WTC11 (cell line): ENCODE data around the gene IDH3B. TPM values are rescaled to one million over a fixed set of nuclear protein-coding genes. Genes with fewer than 3 reads are reported as not detected.
A peak's percentile ranks its signal among the peaks of the same experiment; 100 is the strongest.

Experiments
- ATAC-seq: fragments of 200-7000 bp; cut with Tn5 transposase; 2 replicates; pipeline ENCODE4 v1.10.0; 2021; ENCODE audit warnings: mild to moderate bottlenecking, moderate library complexity
- CTCF ChIA-PET: fragments of 300-600 bp; sonication (Branson Sonifier 250); formaldehyde crosslinking; loops from one replicate; lab custom pipeline; 2021; ENCODE audit warnings: antibody characterized with exemption; lab: Charles Lee
- POLR2A ChIA-PET: fragments of 350-600 bp; sonication (Branson Sonifier 250); formaldehyde crosslinking; loops from one replicate; lab custom pipeline; 2021; ENCODE audit warnings: antibody characterized with exemption; lab: Charles Lee
- DNase-seq: peaks from one replicate; pipeline ENCODE4 v3.0.0; 2021; ENCODE audit warnings: low spot score
- H3K27ac Mint-ChIP-seq: 2 replicates; pipeline ENCODE4 v1.8.0; 2021; ENCODE audit warnings: mixed read lengths
- H3K27me3 Mint-ChIP-seq: 2 replicates; pipeline ENCODE4 v1.8.0; 2021; ENCODE audit warnings: low read depth, mild to moderate bottlenecking, moderate library complexity, mixed read lengths
- H3K36me3 Mint-ChIP-seq: 2 replicates; pipeline ENCODE4 v1.8.0; 2021; ENCODE audit warnings: mixed read lengths
- H3K4me1 Mint-ChIP-seq: 2 replicates; pipeline ENCODE4 v1.8.0; 2022; ENCODE audit warnings: mixed read lengths
- H3K4me3 Mint-ChIP-seq: 2 replicates; pipeline ENCODE4 v1.8.0; 2021; ENCODE audit warnings: mild to moderate bottlenecking, moderate library complexity, mixed read lengths
- H3K9me3 Mint-ChIP-seq: 2 replicates; pipeline ENCODE4 v1.8.0; 2021; ENCODE audit warnings: mixed read lengths
- CREM ChIP-seq: sonication (generic); formaldehyde crosslinking; IDR thresholded peaks from 2 replicates; pipeline ENCODE4 v1.8.1; 2022; ENCODE audit warnings: mild to moderate bottlenecking, missing genetic modification reagents, moderate library complexity
- EMX1 ChIP-seq: fragments of 250-450 bp; sonication (Bioruptor Pico); IDR thresholded peaks from 2 replicates; pipeline ENCODE4 v1.8.0; 2021; ENCODE audit warnings: mild to moderate bottlenecking
- FOXP1 ChIP-seq: sonication (generic); formaldehyde crosslinking; IDR thresholded peaks from 2 replicates; pipeline ENCODE4 v1.8.0; 2022; ENCODE audit warnings: missing genetic modification reagents, mild to moderate bottlenecking, moderate library complexity, borderline replicate concordance
- NFATC4 ChIP-seq: fragments of 250-450 bp; sonication (Bioruptor Pico); IDR thresholded peaks from 2 replicates; pipeline ENCODE4 v1.9.0; 2021; ENCODE audit warnings: mild to moderate bottlenecking
- OVOL2 ChIP-seq: fragments of 250-450 bp; sonication (Bioruptor Pico); IDR thresholded peaks from 2 replicates; pipeline ENCODE4 v1.9.0; 2021; ENCODE audit warnings: mild to moderate bottlenecking, borderline replicate concordance
- PRRX2 ChIP-seq: fragments of 250-450 bp; sonication (Bioruptor Pico); IDR thresholded peaks from 2 replicates; pipeline ENCODE4 v1.8.0; 2021; ENCODE audit warnings: mild to moderate bottlenecking
- SMAD4 ChIP-seq: sonication (generic); formaldehyde crosslinking; IDR thresholded peaks from 2 replicates; pipeline ENCODE4 v1.8.0; 2022; ENCODE audit warnings: mild to moderate bottlenecking, missing genetic modification reagents
- SP1 ChIP-seq: sonication (generic); formaldehyde crosslinking; conservative IDR thresholded peaks from 2 replicates; pipeline ENCODE4 v1.8.1; 2022; ENCODE audit warnings: missing genetic modification reagents
- TCF7 ChIP-seq: sonication (generic); formaldehyde crosslinking; IDR thresholded peaks from 2 replicates; pipeline ENCODE4 v1.8.0; 2022; ENCODE audit warnings: mild to moderate bottlenecking, low read depth, missing genetic modification reagents, moderate library complexity
- ZNF121 ChIP-seq: sonication (generic); formaldehyde crosslinking; IDR thresholded peaks from 2 replicates; pipeline ENCODE4 v1.8.0; 2023; ENCODE audit warnings: missing genetic modification reagents
- ZNF416 ChIP-seq: fragments of 250-450 bp; sonication (Bioruptor Pico); IDR thresholded peaks from 2 replicates; pipeline ENCODE4 v1.9.0; 2021; ENCODE audit warnings: mild to moderate bottlenecking, inconsistent platforms
- total RNA-seq: library from RNA; stranded (reverse); gene quantifications from 3 replicates; pipeline ENCODE4 v1.2.3, GENCODE V29; 2021
- TF ChIP-seq, protein P1 (sequence below): sonication (generic); formaldehyde crosslinking; IDR thresholded peaks from 2 replicates; pipeline ENCODE4 v1.8.1; 2023; ENCODE audit warnings: mild to moderate bottlenecking, missing genetic modification reagents
- TF ChIP-seq, protein P2 (sequence below): fragments of 250-450 bp; sonication (Bioruptor Pico); IDR thresholded peaks from 2 replicates; pipeline ENCODE4 v1.9.0; 2021; ENCODE audit warnings: mild to moderate bottlenecking, borderline replicate concordance
- TF ChIP-seq, protein P3 (sequence below): fragments of 250-450 bp; sonication (Bioruptor Pico); conservative IDR thresholded peaks from 2 replicates; pipeline ENCODE4 v1.9.0; 2021; ENCODE audit warnings: mild to moderate bottlenecking
- TF ChIP-seq, protein P4 (sequence below): sonication (generic); formaldehyde crosslinking; conservative IDR thresholded peaks from 2 replicates; pipeline ENCODE4 v1.8.1; 2022; ENCODE audit warnings: mild to moderate bottlenecking, missing genetic modification reagents
- TF ChIP-seq, protein P5 (sequence below): fragments of 250-450 bp; sonication (Bioruptor Pico); IDR thresholded peaks from 2 replicates; pipeline ENCODE4 v1.9.0; 2021; ENCODE audit warnings: moderate library complexity, mild to moderate bottlenecking, inconsistent platforms, borderline replicate concordance
- TF ChIP-seq, protein P6 (sequence below): fragments of 250-450 bp; sonication (Bioruptor Pico); IDR thresholded peaks from 2 replicates; pipeline ENCODE4 v1.9.0; 2021; ENCODE audit warnings: mild to moderate bottlenecking
- TF ChIP-seq, protein P7 (sequence below): sonication (generic); formaldehyde crosslinking; IDR thresholded peaks from 2 replicates; pipeline ENCODE4 v1.8.0; 2023; ENCODE audit warnings: mild to moderate bottlenecking, missing genetic modification reagents

IDH3B gene
- total RNA-seq, 1 experiment from 2014 or later, result 136 TPM

DNA sequence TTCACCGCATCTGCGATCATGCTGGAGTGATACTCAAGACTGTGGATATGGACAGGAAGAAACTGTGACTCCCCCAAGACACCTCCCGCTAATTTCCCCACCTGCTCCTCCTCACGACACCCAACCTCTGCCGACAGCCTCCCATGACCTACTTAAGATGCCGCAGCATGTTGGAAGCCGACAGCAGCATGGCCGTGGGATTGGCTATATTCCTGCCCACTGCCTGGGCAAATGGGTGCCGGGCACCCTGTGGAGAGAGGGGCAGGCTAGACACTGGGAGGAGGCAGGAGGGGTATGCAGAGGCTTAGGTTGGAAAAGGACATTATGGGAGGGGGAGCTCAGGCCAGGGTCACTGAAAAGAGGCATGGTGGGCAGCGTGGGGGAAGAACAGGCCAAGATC lies 4.5 kb downstream of the IDH3B start (continued):
- no peak for TF ChIP-seq OVOL2 (CRISPR knock-in tag)

DNA sequence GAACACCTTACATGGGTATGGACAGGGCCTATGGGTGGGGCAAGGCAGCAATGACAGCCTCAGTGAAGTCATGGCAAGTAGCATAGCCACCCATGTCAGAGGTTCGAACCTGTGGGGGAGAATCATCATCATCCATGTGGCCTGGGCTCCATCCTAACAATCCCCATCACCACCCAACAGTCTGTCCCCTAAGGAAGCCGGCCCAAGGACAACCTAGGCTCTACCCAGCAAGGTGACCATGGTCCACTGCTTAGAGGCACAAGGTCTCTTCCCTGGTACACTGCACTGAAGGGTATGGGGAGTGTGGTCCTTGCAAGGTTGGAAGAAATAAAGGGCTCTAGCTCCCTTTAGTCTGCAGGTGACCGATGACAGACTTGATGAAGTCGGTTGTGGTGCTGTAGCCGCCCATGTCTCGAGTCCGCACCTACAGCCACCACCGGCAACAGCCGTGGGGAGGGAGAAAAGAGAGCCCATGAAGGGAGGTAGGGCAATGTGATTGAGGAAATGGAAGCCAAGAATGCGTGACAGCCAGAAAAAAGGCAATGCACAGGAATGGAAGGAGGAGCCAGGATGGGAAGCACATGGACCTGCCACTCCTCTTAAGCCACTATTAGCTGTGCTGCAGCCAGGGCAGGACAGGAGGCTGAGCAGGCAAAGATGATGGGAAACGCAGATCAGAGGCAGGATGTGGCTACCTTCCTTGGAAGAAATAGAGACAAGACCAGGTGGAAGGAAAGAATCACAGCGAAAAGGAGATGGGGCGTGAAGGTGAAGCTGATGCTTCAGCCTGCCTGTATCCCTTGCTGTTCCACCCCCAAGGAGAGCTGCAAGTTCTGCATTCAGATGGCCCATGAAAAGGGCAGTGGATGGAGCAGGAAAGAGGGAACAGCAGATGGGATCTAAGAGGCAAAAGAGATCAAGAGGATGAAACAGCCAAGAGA lies 5.3 kb downstream of the IDH3B start:
- ChIA-PET POLR2A (no interaction called here), CTCF (interaction anchor here (1.0 kb wide), 1 partner anchor 12 kb away, joined by 4 read pairs; no protein-coding TSS in a partner anchor)
- Mint-ChIP-seq H3K4me1 (peaks cover 18% of the 10 kb centered on the region), H3K36me3 (peaks cover 93% of the 10 kb centered on the region), H3K27me3 (no peaks in the 10 kb centered on the region), H3K4me3 (no peak overlapping the region), H3K9me3 (no peaks in the 10 kb centered on the region), H3K27ac (peak overlapping the region; percentile 48; the same call in 1 of the 2 replicates)
- ATAC-seq (peak; percentile 57), DNase-seq (no peak)
- TF ChIP-seq, protein P1, sequence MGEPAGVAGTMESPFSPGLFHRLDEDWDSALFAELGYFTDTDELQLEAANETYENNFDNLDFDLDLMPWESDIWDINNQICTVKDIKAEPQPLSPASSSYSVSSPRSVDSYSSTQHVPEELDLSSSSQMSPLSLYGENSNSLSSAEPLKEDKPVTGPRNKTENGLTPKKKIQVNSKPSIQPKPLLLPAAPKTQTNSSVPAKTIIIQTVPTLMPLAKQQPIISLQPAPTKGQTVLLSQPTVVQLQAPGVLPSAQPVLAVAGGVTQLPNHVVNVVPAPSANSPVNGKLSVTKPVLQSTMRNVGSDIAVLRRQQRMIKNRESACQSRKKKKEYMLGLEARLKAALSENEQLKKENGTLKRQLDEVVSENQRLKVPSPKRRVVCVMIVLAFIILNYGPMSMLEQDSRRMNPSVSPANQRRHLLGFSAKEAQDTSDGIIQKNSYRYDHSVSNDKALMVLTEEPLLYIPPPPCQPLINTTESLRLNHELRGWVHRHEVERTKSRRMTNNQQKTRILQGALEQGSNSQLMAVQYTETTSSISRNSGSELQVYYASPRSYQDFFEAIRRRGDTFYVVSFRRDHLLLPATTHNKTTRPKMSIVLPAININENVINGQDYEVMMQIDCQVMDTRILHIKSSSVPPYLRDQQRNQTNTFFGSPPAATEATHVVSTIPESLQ (CRISPR knock-in tag), result no peak
- 0 out of 2 replicates have a peak, but pooled peaks have one; percentile 26 for TF ChIP-seq SMAD4
- TF ChIP-seq, protein P2, sequence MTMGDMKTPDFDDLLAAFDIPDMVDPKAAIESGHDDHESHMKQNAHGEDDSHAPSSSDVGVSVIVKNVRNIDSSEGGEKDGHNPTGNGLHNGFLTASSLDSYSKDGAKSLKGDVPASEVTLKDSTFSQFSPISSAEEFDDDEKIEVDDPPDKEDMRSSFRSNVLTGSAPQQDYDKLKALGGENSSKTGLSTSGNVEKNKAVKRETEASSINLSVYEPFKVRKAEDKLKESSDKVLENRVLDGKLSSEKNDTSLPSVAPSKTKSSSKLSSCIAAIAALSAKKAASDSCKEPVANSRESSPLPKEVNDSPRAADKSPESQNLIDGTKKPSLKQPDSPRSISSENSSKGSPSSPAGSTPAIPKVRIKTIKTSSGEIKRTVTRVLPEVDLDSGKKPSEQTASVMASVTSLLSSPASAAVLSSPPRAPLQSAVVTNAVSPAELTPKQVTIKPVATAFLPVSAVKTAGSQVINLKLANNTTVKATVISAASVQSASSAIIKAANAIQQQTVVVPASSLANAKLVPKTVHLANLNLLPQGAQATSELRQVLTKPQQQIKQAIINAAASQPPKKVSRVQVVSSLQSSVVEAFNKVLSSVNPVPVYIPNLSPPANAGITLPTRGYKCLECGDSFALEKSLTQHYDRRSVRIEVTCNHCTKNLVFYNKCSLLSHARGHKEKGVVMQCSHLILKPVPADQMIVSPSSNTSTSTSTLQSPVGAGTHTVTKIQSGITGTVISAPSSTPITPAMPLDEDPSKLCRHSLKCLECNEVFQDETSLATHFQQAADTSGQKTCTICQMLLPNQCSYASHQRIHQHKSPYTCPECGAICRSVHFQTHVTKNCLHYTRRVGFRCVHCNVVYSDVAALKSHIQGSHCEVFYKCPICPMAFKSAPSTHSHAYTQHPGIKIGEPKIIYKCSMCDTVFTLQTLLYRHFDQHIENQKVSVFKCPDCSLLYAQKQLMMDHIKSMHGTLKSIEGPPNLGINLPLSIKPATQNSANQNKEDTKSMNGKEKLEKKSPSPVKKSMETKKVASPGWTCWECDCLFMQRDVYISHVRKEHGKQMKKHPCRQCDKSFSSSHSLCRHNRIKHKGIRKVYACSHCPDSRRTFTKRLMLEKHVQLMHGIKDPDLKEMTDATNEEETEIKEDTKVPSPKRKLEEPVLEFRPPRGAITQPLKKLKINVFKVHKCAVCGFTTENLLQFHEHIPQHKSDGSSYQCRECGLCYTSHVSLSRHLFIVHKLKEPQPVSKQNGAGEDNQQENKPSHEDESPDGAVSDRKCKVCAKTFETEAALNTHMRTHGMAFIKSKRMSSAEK (CRISPR knock-in tag), result peak; percentile 91
- TF ChIP-seq, protein P3, sequence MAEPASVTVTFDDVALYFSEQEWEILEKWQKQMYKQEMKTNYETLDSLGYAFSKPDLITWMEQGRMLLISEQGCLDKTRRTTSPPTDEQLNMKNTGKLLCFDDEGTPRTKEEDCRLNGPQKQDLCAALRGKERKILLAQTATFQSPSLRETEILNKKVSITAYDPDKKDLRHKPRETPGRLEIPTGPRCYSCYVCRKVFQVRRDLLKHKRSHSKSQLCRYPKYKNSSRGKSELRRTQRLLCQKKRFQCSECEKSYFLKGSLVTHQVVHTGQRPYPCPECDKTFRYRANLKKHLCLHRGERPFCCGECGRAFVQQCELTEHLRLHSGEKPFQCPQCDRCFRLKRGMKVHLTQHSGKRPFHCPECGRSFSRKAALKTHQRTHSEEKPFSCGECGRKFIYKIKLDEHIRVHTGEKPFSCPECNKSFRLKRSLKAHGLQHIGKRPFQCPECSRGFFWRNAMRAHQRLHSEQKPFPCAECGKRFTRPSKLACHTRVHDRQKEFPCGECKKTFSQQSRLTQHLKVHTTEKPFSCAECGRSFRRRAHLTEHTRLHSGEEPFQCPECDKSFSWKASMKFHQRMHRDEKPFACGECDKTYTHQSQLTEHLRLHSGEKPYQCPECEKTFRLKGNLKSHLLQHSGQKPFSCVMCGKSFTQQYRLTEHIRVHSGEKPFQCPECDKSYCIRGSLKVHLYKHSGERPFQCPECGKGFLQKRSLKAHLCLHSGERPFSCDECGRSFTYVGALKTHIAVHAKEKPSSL, result peak; percentile 84; the same call in 1 of the 2 replicates
- TF ChIP-seq NFATC4, result peak; percentile 90
- TF ChIP-seq EMX1 (CRISPR knock-in tag), result peak; percentile 97; the same call in 1 of the 2 replicates
- TF ChIP-seq FOXP1 (CRISPR knock-in tag), result peak; percentile 60; the same call in 1 of the 2 replicates
- peak; percentile 64 for TF ChIP-seq ZNF416 (CRISPR knock-in tag)
- TF ChIP-seq, protein P4, sequence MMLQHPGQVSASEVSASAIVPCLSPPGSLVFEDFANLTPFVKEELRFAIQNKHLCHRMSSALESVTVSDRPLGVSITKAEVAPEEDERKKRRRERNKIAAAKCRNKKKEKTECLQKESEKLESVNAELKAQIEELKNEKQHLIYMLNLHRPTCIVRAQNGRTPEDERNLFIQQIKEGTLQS (CRISPR knock-in tag), result 0 out of 2 replicates have a peak, but pooled peaks have one; percentile 55
- TF ChIP-seq ZNF121 (CRISPR knock-in tag), result no peak
- peak; percentile 37; the same call in 1 of the 2 replicates for TF ChIP-seq SP1
- TF ChIP-seq, protein P5, sequence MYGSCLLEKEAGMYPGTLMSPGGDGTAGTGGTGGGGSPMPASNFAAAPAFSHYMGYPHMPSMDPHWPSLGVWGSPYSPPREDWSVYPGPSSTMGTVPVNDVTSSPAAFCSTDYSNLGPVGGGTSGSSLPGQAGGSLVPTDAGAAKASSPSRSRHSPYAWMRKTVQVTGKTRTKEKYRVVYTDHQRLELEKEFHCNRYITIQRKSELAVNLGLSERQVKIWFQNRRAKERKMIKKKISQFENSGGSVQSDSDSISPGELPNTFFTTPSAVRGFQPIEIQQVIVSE, result no peak
- no peak for TF ChIP-seq CREM
- TF ChIP-seq, protein P6, sequence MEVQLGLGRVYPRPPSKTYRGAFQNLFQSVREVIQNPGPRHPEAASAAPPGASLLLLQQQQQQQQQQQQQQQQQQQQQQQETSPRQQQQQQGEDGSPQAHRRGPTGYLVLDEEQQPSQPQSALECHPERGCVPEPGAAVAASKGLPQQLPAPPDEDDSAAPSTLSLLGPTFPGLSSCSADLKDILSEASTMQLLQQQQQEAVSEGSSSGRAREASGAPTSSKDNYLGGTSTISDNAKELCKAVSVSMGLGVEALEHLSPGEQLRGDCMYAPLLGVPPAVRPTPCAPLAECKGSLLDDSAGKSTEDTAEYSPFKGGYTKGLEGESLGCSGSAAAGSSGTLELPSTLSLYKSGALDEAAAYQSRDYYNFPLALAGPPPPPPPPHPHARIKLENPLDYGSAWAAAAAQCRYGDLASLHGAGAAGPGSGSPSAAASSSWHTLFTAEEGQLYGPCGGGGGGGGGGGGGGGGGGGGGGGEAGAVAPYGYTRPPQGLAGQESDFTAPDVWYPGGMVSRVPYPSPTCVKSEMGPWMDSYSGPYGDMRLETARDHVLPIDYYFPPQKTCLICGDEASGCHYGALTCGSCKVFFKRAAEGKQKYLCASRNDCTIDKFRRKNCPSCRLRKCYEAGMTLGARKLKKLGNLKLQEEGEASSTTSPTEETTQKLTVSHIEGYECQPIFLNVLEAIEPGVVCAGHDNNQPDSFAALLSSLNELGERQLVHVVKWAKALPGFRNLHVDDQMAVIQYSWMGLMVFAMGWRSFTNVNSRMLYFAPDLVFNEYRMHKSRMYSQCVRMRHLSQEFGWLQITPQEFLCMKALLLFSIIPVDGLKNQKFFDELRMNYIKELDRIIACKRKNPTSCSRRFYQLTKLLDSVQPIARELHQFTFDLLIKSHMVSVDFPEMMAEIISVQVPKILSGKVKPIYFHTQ (CRISPR knock-in tag), result peak; percentile 95
- TF ChIP-seq PRRX2 (CRISPR knock-in tag), result peak; percentile 87
- no peak for TF ChIP-seq TCF7 (CRISPR knock-in tag)
- TF ChIP-seq, protein P7, sequence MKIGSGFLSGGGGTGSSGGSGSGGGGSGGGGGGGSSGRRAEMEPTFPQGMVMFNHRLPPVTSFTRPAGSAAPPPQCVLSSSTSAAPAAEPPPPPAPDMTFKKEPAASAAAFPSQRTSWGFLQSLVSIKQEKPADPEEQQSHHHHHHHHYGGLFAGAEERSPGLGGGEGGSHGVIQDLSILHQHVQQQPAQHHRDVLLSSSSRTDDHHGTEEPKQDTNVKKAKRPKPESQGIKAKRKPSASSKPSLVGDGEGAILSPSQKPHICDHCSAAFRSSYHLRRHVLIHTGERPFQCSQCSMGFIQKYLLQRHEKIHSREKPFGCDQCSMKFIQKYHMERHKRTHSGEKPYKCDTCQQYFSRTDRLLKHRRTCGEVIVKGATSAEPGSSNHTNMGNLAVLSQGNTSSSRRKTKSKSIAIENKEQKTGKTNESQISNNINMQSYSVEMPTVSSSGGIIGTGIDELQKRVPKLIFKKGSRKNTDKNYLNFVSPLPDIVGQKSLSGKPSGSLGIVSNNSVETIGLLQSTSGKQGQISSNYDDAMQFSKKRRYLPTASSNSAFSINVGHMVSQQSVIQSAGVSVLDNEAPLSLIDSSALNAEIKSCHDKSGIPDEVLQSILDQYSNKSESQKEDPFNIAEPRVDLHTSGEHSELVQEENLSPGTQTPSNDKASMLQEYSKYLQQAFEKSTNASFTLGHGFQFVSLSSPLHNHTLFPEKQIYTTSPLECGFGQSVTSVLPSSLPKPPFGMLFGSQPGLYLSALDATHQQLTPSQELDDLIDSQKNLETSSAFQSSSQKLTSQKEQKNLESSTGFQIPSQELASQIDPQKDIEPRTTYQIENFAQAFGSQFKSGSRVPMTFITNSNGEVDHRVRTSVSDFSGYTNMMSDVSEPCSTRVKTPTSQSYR (CRISPR knock-in tag), result no peak
